ENCODE data around the gene ANXA11. TPM values are rescaled to one million over a fixed set of nuclear protein-coding genes. Genes with fewer than 3 reads are reported as not detected.

The ANXA11 gene
- total RNA-seq, 1 experiment from 2014 or later = 56.0 TPM

GRCh38 chr10:80188713-80189112, 16.6 kb downstream of the ANXA11 start:
- Histone ChIP-seq H3K4me3 (ENCODE audit: low read length) (peak overlapping the region; percentile 38; the same call in 1 of the 2 replicates), H3K4me2 (ENCODE audit: low read depth, low read length, poor library complexity, severe bottlenecking) (peak overlapping the region; percentile 57)

DNA sequence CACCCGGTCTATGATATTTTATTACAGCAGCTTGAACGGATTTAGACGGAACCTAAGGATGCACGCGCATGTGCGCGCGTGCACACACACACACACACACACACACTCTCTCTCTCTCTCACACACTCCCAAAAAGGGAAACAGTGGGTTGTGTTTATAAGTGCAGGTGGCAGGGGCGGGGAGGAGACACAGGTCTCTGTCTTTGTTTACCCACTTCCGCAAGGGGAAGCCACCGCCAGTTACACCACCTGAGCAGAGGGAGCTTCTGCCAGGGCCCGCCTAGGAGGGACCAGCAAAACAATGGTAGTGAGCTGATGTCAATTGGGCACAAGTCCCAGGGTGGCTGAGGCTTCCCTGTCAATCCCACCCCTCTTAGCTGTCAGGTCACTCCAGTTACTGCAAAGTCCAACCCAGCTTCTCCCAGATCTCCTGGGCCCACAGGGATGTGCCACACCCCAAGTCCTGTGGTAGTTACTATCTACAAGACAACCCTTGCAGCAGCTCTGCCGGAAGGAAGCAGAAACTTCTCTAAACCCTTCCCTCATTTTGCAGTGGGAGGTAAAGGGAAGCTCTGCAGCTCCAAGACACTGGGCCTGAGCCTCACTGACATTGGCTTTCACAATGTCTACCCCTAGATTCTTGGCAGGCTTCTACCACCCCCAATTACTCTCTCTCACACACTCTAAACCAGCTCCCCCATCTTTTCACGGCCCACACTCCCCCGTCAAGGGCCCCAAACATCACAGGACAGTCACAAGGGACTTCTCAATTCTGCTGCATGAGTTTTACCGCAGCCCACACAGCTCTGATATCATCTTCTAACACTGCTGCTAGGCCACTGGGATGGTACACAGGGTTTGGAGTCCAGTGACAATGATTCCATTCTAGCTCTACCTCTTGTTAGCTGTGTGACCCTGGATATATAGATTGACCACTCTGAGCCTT, 17.6 kb downstream of the ANXA11 start:
- peaks cover 94% of the 10 kb centered on the region for H3K79me2 ChIP-seq (ENCODE audit: low read length)
- H3K9me3 ChIP-seq (ENCODE audit: low read length) = peaks cover 3% of the 10 kb centered on the region; the same call in 1 of the 2 replicates
- DNase-seq = peak; percentile 79
- peak overlapping the region; percentile 55 for H3K9ac ChIP-seq (ENCODE audit: low read length)
- H3K36me3 ChIP-seq (ENCODE audit: insufficient read depth, low read length) = no peaks in the 10 kb centered on the region
- H3K27ac ChIP-seq (ENCODE audit: low read length) = peak overlapping the region; percentile 77
- no peaks in the 10 kb centered on the region for H4K20me1 ChIP-seq (ENCODE audit: insufficient read depth, low read depth, low read length)
- H3K4me1 ChIP-seq (ENCODE audit: low read length) = peaks cover 39% of the 10 kb centered on the region
- H3K27me3 ChIP-seq (ENCODE audit: low read length) = no peaks in the 10 kb centered on the region
- peak overlapping the region; percentile 38; the same call in 1 of the 2 replicates for H3K4me3 ChIP-seq (ENCODE audit: low read length)
- peak overlapping the region; percentile 57 for H3K4me2 ChIP-seq (ENCODE audit: low read depth, low read length, poor library complexity, severe bottlenecking)
- no peak overlapping the region for H2AFZ ChIP-seq (ENCODE audit: low read length)
- no peaks in the 10 kb centered on the region for H3K9me2 ChIP-seq (replicated peaks; ENCODE audit: insufficient read depth, low read length)

More at GRCh38 chr10:80188713-80189112, 16.6 kb downstream of the ANXA11 start:
- Histone ChIP-seq H3K27me3 (ENCODE audit: low read length) (no peaks in the 10 kb centered on the region), H3K36me3 (ENCODE audit: insufficient read depth, low read length) (no peaks in the 10 kb centered on the region), H3K9me3 (ENCODE audit: low read length) (peaks cover 3% of the 10 kb centered on the region; the same call in 1 of the 2 replicates), H3K9me2 (replicated peaks; ENCODE audit: insufficient read depth, low read length) (no peaks in the 10 kb centered on the region), H4K20me1 (ENCODE audit: insufficient read depth, low read depth, low read length) (no peaks in the 10 kb centered on the region), H3K9ac (ENCODE audit: low read length) (peak overlapping the region; percentile 55), H3K4me1 (ENCODE audit: low read length) (peaks cover 39% of the 10 kb centered on the region), H3K27ac (ENCODE audit: low read length) (peak overlapping the region; percentile 77), H3K79me2 (ENCODE audit: low read length) (peaks cover 92% of the 10 kb centered on the region), H2AFZ (ENCODE audit: low read length) (no peak overlapping the region)
- no peak for DNase-seq

DNA sequence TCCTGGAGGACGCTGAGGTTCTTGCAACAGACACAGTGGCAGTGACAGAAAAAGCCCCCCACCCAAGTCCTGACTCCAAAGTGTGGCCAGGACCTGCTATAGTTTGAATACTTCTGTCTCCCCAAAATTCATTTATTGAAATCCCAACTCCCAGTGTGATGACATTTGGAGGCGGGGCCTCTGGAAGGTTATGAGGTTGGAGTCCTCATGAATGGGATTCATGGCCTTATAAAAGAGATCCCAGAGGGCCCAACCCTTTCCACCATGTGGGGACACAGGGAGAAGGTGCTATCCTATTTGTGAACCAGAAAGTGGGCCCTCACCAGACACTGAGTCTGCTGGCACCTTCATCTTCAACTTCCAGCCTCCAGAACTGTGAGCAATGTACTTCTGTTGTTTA, 18.3 kb downstream of the ANXA11 start:
- DNase-seq = no peak

DNA sequence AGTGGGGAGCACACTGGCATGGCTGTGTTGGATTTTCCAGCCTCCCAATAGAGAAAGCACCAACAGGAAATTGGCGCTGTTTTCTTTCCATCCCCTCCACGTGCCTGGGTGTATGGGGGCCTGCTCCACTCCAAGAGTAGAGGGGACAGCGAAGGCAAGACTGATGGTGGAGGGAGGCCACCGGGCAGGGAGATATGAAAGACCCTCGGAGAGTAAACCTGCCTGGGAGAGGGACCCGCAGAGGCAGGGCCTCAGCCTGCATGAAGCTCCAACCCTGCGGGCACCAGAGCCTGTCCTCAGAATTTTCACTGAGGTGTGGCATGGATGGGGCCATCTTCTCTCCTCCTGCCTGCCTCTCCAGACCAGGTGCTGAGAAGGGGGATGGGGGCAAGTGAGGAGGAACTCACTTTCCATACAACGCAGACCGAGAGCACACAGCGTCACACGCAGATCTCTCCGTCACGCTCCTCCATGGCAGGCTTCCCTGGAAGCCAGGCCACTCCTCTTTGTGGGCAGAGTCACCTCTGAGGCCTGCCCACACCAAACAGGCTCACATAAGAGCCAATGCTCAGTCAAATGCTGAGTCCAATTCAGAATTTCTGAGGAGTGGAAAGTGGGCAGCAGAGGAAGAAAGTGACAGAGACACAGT, 18.8 kb downstream of the ANXA11 start:
- Histone ChIP-seq H3K27ac (ENCODE audit: low read length) (peak overlapping the region; percentile 77), H3K36me3 (ENCODE audit: insufficient read depth, low read length) (no peaks in the 10 kb centered on the region), H3K9me3 (ENCODE audit: low read length) (no peaks in the 10 kb centered on the region), H3K4me3 (ENCODE audit: low read length) (no peak overlapping the region), H3K4me2 (ENCODE audit: low read depth, low read length, poor library complexity, severe bottlenecking) (no peak overlapping the region), H3K27me3 (ENCODE audit: low read length) (no peaks in the 10 kb centered on the region), H3K9me2 (replicated peaks; ENCODE audit: insufficient read depth, low read length) (no peaks in the 10 kb centered on the region), H2AFZ (ENCODE audit: low read length) (no peak overlapping the region), H3K79me2 (ENCODE audit: low read length) (peaks cover 92% of the 10 kb centered on the region), H3K4me1 (ENCODE audit: low read length) (peaks cover 39% of the 10 kb centered on the region), H3K9ac (ENCODE audit: low read length) (no peak overlapping the region), H4K20me1 (ENCODE audit: insufficient read depth, low read depth, low read length) (no peaks in the 10 kb centered on the region)
- no peak for DNase-seq

More for the DNA sequence above, 18.3 kb downstream of the ANXA11 start:
- Histone ChIP-seq H3K4me2 (ENCODE audit: low read depth, low read length, poor library complexity, severe bottlenecking) (peak overlapping the region; percentile 57), H4K20me1 (ENCODE audit: insufficient read depth, low read depth, low read length) (no peaks in the 10 kb centered on the region), H3K9ac (ENCODE audit: low read length) (peak overlapping the region; percentile 41), H3K36me3 (ENCODE audit: insufficient read depth, low read length) (no peaks in the 10 kb centered on the region), H3K4me1 (ENCODE audit: low read length) (peaks cover 39% of the 10 kb centered on the region), H3K9me2 (replicated peaks; ENCODE audit: insufficient read depth, low read length) (no peaks in the 10 kb centered on the region), H3K27me3 (ENCODE audit: low read length) (no peaks in the 10 kb centered on the region), H3K4me3 (ENCODE audit: low read length) (peak overlapping the region; percentile 10; the same call in 1 of the 2 replicates), H3K27ac (ENCODE audit: low read length) (peak overlapping the region; percentile 77), H3K9me3 (ENCODE audit: low read length) (no peaks in the 10 kb centered on the region), H3K79me2 (ENCODE audit: low read length) (peaks cover 92% of the 10 kb centered on the region), H2AFZ (ENCODE audit: low read length) (no peak overlapping the region)

- H3K9me2 ChIP-seq (replicated peaks; ENCODE audit: insufficient read depth, low read length) = no peaks in the 10 kb centered on the region
- no peaks in the 10 kb centered on the region for H3K27me3 ChIP-seq (ENCODE audit: low read length)
- H3K4me3 ChIP-seq (ENCODE audit: low read length) = no peak overlapping the region
- no peaks in the 10 kb centered on the region for H4K20me1 ChIP-seq (ENCODE audit: insufficient read depth, low read depth, low read length)
- peaks cover 39% of the 10 kb centered on the region for H3K4me1 ChIP-seq (ENCODE audit: low read length)
- H3K79me2 ChIP-seq (ENCODE audit: low read length) = peaks cover 91% of the 10 kb centered on the region
- H3K27ac ChIP-seq (ENCODE audit: low read length) = no peak overlapping the region
- H2AFZ ChIP-seq (ENCODE audit: low read length) = no peak overlapping the region
- no peak overlapping the region for H3K4me2 ChIP-seq (ENCODE audit: low read depth, low read length, poor library complexity, severe bottlenecking)
- no peaks in the 10 kb centered on the region for H3K36me3 ChIP-seq (ENCODE audit: insufficient read depth, low read length)
- no peaks in the 10 kb centered on the region for H3K9me3 ChIP-seq (ENCODE audit: low read length)
- no peak for DNase-seq
- H3K9ac ChIP-seq (ENCODE audit: low read length) = no peak overlapping the region
Observed at GRCh38 chr10:80185578-80186299, 19.6 kb downstream of the ANXA11 start.

- Histone ChIP-seq H3K4me3 (ENCODE audit: low read length) (no peak overlapping the region), H2AFZ (ENCODE audit: low read length) (no peak overlapping the region), H3K27me3 (ENCODE audit: low read length) (no peaks in the 10 kb centered on the region), H3K4me1 (ENCODE audit: low read length) (peaks cover 30% of the 10 kb centered on the region), H3K9me3 (ENCODE audit: low read length) (no peaks in the 10 kb centered on the region), H4K20me1 (ENCODE audit: insufficient read depth, low read depth, low read length) (no peaks in the 10 kb centered on the region), H3K9me2 (replicated peaks; ENCODE audit: insufficient read depth, low read length) (no peaks in the 10 kb centered on the region), H3K4me2 (ENCODE audit: low read depth, low read length, poor library complexity, severe bottlenecking) (no peak overlapping the region), H3K27ac (ENCODE audit: low read length) (no peak overlapping the region), H3K79me2 (ENCODE audit: low read length) (peaks cover 97% of the 10 kb centered on the region), H3K36me3 (ENCODE audit: insufficient read depth, low read length) (no peaks in the 10 kb centered on the region), H3K9ac (ENCODE audit: low read length) (no peak overlapping the region)
- DNase-seq = no peak
Observed at GRCh38 chr10:80184291-80184690, 21.0 kb downstream of the ANXA11 start.

DNA sequence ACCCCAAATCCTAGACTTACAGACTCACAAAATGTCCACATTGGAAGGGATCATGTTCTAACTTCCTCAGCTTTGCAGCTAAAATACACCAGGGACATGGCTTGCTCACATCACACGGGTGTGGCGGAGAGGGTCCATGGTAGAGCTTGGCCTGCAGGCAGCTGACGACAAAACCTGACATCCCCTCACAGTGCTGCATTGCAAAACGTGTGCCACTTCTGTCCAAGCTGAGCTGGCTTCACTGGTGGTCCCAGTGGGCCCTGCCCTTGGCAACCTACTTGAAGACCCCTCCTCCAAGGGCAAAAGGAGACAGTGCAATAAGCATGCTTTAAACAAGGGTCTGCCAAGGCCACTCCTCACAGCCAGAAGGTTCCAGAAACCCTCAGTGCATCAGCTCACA, 21.9 kb downstream of the ANXA11 start:
- H3K9ac ChIP-seq (ENCODE audit: low read length) = no peak overlapping the region
- no peak overlapping the region for H3K27ac ChIP-seq (ENCODE audit: low read length)
- H3K9me2 ChIP-seq (replicated peaks; ENCODE audit: insufficient read depth, low read length) = no peaks in the 10 kb centered on the region
- no peak for DNase-seq
- no peaks in the 10 kb centered on the region for H4K20me1 ChIP-seq (ENCODE audit: insufficient read depth, low read depth, low read length)
- H3K4me2 ChIP-seq (ENCODE audit: low read depth, low read length, poor library complexity, severe bottlenecking) = no peak overlapping the region
- H3K79me2 ChIP-seq (ENCODE audit: low read length) = peaks cover 97% of the 10 kb centered on the region
- no peak overlapping the region for H3K4me3 ChIP-seq (ENCODE audit: low read length)
- peaks cover 21% of the 10 kb centered on the region for H3K4me1 ChIP-seq (ENCODE audit: low read length)
- H3K9me3 ChIP-seq (ENCODE audit: low read length) = no peaks in the 10 kb centered on the region
- H2AFZ ChIP-seq (ENCODE audit: low read length) = no peak overlapping the region
- H3K27me3 ChIP-seq (ENCODE audit: low read length) = no peaks in the 10 kb centered on the region
- no peaks in the 10 kb centered on the region for H3K36me3 ChIP-seq (ENCODE audit: insufficient read depth, low read length)

Measured in Karpas-422 (cell line).